Posterior vena cava (tissue), 2 donors: ENCODE data around the gene FBF1. TPM values are rescaled to one million over a fixed set of nuclear protein-coding genes. Genes with fewer than 3 reads are reported as not detected.
"Not testable (repeated sequence)": the region's sequence is repeated elsewhere in the genome, so short reads cannot be mapped to it uniquely, and the experiment has no call there.

ENCODE experiments used
- DNase-seq: peaks from one replicate; pipeline ENCODE4 v3.0.0-alpha.2; 2020; ENCODE audit warnings: low spot score
- intact Hi-C, 2 donors: fragments of 100-400 bp; cut with DNase I; formaldehyde crosslinking; loops; one replicate each; pipeline versions ENCODE4 v1.14.1 to v1.14.2; 2022 to 2023
- total RNA-seq, 2 donors: library from RNA; stranded (reverse); fragmentation: NEBNext Ultra II Directional; extraction: Animal tissue kit (Norgen Biotek cat#: 25700); gene quantifications; one replicate each; pipeline ENCODE4 v1.2.1, GENCODE V29; 2021
- donor health status: DM: yes; HTN: yes; CAD: no.
- donor health status: DM: yes; HTN: yes; CAD: no.

Gene FBF1
- total RNA-seq, 2 donors from 2014 or later, result 4.5 to 6.8 TPM

GRCh38 chr17:75881678-75882454 lies 59.0 kb downstream of the FBF1 start:
- intact Hi-C loops, result loop anchor here (5.0 kb wide), 2 partner anchors 35 to 605 kb away; no protein-coding TSS in a partner anchor
- no peak for DNase-seq

GRCh38 chr17:75880266-75880665 lies 60.6 kb downstream of the FBF1 start:
- intact Hi-C loops, result loop anchor here (5.0 kb wide), 2 partner anchors 33 to 607 kb away; no protein-coding TSS in a partner anchor
- DNase-seq, result no peak

GRCh38 chr17:75878174-75878998 lies 62.5 kb downstream of the FBF1 start, which contains the start of gene TRIM47:
Gene TRIM47 (minus strand): TSS chr17:75878581. CDS start chr17:75878548, 33 bp downstream.
- peak; percentile 93 for DNase-seq
- intact Hi-C loops, result loop anchor here in 1 of 2 donors (5.0 kb wide), 1 partner anchor 101 kb away; a partner anchor contains a TSS

- peak; percentile 91 for DNase-seq
- intact Hi-C loops, result loop anchor here in 1 of 2 donors (5.0 kb wide), 1 partner anchor 100 kb away; a partner anchor contains a TSS
Observed at GRCh38 chr17:75877752-75878173, 63.1 kb downstream of the FBF1 start.

GRCh38 chr17:75876938-75877751 lies 63.7 kb downstream of the FBF1 start:
- intact Hi-C loops, result loop anchor here in 1 of 2 donors (5.0 kb wide), 1 partner anchor 100 kb away; a partner anchor contains a TSS
- DNase-seq, result peak; percentile 98

GRCh38 chr17:75876190-75876937 lies 64.5 kb downstream of the FBF1 start:
- intact Hi-C loops, result loop anchor here in 1 of 2 donors (5.0 kb wide), 1 partner anchor 99 kb away; a partner anchor contains a TSS
- no peak for DNase-seq

- intact Hi-C loops, result loop anchor here in 1 of 2 donors (5.0 kb wide), 1 partner anchor 99 kb away; a partner anchor contains a TSS
Observed at GRCh38 chr17:75875940-75876189, 65.0 kb downstream of the FBF1 start.

GRCh38 chr17:75875182-75875939 lies 65.5 kb downstream of the FBF1 start:
- no peak for DNase-seq
- intact Hi-C loops, result loop anchor here in 1 of 2 donors (5.0 kb wide), 1 partner anchor 98 kb away; a partner anchor contains a TSS

More at GRCh38 chr17:75875940-75876189, 65.0 kb downstream of the FBF1 start:
- DNase-seq, result no peak

- no peak for DNase-seq
- intact Hi-C loops, result loop anchor here in 1 of 2 donors (5.0 kb wide), 1 partner anchor 97 kb away; a partner anchor contains a TSS
Observed at GRCh38 chr17:75874323-75875181, 66.3 kb downstream of the FBF1 start.

GRCh38 chr17:75873587-75874322 lies 67.1 kb downstream of the FBF1 start:
- intact Hi-C loops, result no loop called here
- no peak for DNase-seq

- intact Hi-C loops, result no loop called here
- peak; percentile 95 for DNase-seq
Observed at GRCh38 chr17:75872434-75873351, 68.1 kb downstream of the FBF1 start.

- intact Hi-C loops, DNase-seq: not testable (repeated sequence)
Observed at GRCh38 chr17:75870228-75870627, 70.6 kb downstream of the FBF1 start.

- intact Hi-C loops, result no loop called here
- DNase-seq, result peak; percentile 92
Observed at GRCh38 chr17:75869282-75870141, 71.3 kb downstream of the FBF1 start.

- intact Hi-C loops, result not testable (repeated sequence)
Observed at GRCh38 chr17:75868730-75869281, 72.0 kb downstream of the FBF1 start.

More at GRCh38 chr17:75868730-75869281, 72.0 kb downstream of the FBF1 start:
- not testable (repeated sequence) for DNase-seq
